ENCODE results near the gene COASY. TPM values are rescaled to one million over a fixed set of nuclear protein-coding genes. Genes with fewer than 3 reads are reported as not detected.
"Not testable (repeated sequence)": the region's sequence is repeated elsewhere in the genome, so short reads cannot be mapped to it uniquely, and the experiment has no call there.

COASY gene
- total RNA-seq, 1 donor from 2014 or later = 10.3 TPM

DNA sequence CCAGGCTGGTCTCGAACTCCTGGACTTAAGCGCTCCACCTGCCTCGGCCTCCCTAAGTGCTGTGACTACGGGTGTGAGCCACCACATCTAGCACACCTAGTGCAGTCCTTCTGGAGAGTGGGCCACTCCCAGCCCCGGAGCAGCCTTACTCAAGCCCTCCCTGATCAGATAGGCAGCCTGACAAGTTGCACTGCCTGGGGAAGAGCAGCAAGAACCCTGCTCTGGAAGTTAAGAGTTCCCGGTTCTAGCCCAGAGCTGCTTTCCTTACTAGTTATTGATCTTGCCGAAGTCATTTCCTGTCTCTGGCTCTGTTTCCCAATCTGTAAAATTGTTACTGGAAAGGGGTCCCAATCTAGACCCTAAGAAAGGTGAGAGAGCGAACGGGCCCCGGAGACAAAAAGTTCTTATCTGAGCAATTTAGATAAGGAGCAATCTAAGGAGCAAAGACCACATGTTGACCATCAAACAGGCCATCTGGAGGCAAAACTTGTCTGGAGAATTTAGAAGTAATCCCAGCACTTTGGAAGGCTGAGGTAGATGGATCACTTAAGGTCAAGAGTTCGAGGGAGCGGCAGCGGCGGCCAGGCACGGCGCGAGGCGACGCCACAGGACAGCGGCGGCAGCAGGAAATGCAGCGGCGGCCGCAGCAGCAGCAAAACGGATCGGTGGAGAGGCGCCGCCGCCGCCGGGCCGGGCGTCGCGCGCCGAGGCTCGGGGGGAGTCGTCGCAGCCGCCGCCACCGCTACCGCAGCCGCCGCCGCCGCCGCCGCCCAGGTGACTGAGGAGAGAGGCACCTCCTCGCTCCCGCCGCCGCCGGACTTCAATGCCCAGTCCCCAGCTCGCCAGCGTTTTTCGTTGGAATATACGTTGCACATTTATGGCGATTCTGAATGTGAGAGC, 30.2 kb upstream of the COASY start:
- peak; percentile 64 to 65 for DNase-seq (ENCODE audit: low read depth in 2 of 2)

DNA sequence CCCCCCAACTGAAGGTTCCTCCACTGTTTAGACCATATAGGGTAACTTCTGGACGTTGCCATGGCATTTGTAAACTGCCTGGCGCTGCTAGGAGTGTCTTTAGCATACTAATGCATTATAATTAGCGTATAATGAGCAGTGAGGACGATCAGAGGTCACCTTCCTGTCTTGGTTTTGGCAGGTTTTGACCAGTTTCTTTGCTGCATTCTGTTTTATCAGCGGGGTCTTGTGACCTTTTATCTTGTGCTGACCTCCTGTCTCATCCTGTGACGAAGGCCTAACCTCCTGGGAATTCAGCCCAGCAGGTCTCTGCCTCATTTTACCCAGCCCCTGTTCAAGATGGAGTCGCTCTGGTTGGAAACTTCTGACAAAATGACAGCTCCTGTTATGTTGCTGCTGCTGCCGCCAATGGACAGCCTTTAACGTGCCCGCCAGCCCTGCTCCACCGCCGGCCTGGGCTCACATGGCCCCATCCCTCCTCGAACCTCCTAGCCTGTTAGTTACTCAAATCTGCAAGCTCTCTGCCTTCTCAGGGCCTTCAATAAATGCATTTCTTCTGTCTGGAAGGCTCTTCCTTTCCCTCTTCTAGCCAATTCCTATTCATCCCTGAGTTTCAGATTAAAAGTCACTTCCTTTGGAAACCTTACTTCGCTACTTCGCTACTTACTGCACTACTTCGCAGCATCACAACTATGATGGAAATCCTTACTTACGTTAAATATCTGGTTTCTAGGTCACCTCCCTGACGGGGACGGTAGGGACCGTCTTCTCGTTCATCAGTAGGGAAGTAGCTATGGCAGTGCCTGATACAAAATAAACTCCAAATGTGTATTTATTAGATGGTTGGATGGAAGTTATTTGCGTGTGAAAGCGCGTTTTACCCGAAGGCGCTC, 26.5 kb upstream of the COASY start:
- DNase-seq (ENCODE audit: low read depth in 2 of 2) = no peak

DNA sequence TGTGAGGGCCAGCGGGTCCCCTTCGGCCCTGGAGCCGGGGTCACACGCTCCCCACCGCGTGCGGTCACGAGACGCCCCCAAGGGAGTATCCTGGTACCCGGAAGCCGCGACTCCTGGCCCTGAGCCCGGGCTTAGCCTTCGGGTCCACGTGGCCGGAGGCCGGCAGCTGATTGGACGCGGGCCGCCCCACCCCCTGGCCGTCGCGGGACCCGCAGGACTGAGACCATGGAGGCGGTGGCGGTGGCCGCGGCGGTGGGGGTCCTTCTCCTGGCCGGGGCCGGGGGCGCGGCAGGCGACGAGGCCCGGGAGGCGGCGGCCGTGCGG, 25.9 kb upstream of the COASY start, which contains the start of gene NAGLU:
NAGLU (plus strand) TSS at position 194 of the 324 bp plus-strand sequence; CDS start at position 226, 32 bp downstream.
- peak; percentile 89 to 92 for DNase-seq (ENCODE audit: low read depth in 2 of 2)

DNA sequence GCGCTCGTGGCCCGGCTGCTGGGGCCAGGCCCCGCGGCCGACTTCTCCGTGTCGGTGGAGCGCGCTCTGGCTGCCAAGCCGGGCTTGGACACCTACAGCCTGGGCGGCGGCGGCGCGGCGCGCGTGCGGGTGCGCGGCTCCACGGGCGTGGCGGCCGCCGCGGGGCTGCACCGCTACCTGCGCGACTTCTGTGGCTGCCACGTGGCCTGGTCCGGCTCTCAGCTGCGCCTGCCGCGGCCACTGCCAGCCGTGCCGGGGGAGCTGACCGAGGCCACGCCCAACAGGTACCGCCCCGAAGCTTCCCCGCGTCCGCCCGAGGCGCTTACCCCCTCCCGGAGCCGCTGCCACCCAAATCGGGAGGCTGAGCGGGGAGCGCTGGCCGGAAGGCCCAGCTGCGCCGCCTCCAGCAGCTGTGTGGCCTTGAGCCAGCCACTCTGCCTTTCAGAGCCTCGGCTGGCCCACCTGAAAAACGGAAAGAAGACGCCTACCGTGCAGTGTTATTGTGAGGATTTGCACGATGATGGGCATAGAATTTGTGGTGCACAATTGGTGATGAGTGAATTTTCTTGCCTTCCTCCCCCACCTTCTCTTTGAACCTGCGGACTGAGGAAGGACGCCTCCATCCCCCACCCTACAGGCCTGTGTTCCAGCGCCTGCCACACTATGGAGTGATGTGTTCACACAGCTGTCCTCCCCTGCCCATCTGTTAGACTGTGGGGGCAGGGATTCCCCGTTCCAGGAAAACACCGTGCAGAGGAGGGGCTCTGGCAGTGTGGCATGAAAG, 25.4 kb upstream of the COASY start:
- DNase-seq (ENCODE audit: low read depth in 2 of 2) = peak; percentile 71 to 72

DNA sequence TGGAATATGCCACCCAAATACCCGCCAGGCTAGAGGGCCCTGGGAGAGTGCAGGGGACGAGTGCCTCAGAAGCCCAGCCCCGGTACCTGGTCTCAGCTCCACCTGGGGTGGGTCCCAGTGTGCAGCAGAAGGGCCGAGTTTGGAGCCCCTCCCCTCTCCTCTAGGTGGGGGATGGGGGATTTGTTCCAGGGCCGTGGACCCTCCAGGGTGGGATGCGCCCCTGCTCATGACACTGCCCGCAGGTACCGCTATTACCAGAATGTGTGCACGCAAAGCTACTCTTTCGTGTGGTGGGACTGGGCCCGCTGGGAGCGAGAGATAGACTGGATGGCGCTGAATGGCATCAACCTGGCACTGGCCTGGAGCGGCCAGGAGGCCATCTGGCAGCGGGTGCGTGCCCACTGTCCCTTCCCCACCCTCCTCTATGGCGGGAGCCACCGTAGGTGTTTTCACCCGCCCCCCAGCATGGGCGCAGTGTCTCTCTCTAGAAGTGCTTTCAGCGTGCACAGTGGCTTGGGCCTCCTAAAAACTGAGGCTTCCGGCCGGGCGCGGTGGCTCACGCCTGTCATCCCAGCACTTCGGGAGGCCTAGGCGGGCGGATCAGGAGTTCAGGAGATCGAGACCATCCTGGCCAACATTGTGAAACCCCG, 24.7 kb upstream of the COASY start:
- DNase-seq (ENCODE audit: low read depth in 2 of 2) = no peak

DNA sequence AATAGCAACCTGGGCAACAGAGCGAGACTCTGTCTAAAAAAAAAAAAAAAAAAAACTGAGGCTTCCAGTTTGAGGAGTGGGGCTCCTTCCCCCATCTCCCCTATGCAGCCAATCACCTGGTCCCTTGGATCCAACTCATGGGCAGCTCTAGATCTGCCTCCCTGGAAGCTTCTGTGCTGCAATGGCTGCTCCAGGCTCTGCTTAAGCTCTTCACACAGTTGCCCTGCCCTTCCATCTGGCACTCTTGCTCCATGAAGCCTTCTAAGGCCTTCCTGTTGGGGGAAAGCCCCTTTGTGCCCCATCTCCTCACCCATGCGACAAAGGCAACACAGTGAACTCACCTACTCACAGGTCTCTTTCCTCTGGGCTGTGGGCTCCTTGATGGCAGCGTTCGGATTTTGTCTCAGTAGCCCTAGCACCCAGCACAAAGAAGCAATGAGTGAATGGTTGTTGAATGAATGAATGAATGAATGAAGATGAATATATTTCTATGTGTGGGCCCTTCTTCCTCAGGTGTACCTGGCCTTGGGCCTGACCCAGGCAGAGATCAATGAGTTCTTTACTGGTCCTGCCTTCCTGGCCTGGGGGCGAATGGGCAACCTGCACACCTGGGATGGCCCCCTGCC, 24.0 kb upstream of the COASY start:
- no peak for DNase-seq (ENCODE audit: low read depth in 2 of 2)

DNA sequence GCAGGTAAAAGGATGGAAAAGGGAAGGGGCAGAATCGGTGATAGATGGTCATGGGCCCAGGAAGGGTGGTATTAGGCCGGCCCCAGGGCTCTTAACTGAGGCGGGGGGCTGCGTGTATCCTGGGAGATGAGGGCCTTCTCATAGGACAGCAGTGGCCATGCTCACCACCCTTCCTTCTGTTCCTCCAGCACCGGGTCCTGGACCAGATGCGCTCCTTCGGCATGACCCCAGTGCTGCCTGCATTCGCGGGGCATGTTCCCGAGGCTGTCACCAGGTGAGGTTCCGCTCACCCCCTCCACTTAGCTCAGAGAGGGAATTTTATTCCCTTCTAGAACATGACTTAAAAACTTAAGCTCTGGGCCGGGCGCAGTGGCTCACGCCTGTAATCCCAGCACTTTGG, 23.5 kb upstream of the COASY start:
- DNase-seq (ENCODE audit: low read depth in 2 of 2) = no peak

DNA sequence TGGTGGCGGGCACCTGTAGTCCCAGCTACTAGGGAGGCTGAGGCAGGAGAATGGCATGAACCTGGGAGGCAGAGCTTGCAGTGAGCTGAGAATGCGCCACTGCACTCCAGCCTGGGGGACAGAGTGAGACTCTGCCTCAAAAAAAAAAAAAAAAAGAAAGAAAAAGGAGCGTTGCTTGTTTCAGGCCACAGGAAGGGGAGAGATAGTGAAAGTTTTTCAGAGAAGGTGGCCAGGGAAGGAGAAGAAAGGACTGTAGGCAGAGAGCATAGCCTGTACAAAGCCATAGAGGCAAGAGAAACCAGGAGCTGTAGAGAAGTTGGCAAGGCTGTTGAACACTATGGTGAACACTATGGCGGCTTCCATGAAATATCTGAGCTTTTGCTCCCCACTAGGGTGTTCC, 21.4 kb upstream of the COASY start:
- DNase-seq (ENCODE audit: low read depth in 2 of 2) = not testable (repeated sequence)

DNA sequence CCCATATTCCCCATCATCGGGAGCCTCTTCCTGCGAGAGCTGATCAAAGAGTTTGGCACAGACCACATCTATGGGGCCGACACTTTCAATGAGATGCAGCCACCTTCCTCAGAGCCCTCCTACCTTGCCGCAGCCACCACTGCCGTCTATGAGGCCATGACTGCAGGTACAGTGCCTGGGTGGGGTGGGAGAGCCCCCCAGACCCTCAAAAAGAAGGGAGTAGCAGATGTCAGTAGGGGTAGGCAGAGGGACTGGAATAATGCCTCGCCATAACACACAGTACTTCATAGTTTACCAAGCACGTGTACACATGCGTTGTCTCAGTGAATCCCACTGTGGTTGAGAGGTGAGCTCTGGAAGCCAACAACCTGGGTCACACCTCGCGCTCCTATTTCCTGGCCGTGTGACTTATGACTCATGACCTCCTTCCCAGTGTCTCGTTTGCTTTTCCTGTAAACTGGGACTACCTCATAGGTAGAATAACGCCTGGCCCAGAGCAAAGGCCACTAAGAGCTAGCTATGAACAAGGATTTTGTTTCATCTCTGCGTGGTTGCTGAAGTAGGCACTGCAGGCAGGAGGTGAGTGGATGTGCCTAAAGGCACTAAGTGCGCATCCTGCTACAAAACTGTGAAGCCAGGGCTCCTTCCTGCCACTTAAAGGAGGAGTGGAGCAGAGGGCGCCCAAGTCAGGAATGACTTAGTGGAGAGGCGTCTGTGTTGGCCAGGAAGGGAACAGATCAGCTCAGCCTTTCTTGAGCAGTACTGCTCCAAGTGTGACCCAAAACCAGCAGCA, 20.7 kb upstream of the COASY start:
- peak; percentile 33 to 41 for DNase-seq (ENCODE audit: low read depth in 2 of 2)

DNA sequence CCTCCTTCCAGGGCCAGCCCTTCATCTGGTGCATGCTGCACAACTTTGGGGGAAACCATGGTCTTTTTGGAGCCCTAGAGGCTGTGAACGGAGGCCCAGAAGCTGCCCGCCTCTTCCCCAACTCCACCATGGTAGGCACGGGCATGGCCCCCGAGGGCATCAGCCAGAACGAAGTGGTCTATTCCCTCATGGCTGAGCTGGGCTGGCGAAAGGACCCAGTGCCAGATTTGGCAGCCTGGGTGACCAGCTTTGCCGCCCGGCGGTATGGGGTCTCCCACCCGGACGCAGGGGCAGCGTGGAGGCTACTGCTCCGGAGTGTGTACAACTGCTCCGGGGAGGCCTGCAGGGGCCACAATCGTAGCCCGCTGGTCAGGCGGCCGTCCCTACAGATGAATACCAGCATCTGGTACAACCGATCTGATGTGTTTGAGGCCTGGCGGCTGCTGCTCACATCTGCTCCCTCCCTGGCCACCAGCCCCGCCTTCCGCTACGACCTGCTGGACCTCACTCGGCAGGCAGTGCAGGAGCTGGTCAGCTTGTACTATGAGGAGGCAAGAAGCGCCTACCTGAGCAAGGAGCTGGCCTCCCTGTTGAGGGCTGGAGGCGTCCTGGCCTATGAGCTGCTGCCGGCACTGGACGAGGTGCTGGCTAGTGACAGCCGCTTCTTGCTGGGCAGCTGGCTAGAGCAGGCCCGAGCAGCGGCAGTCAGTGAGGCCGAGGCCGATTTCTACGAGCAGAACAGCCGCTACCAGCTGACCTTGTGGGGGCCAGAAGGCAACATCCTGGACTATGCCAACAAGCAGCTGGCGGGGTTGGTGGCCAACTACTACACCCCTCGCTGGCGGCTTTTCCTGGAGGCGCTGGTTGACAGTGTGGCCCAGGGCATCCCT, 18.5 kb upstream of the COASY start:
- DNase-seq (ENCODE audit: low read depth in 2 of 2) = no peak

DNA sequence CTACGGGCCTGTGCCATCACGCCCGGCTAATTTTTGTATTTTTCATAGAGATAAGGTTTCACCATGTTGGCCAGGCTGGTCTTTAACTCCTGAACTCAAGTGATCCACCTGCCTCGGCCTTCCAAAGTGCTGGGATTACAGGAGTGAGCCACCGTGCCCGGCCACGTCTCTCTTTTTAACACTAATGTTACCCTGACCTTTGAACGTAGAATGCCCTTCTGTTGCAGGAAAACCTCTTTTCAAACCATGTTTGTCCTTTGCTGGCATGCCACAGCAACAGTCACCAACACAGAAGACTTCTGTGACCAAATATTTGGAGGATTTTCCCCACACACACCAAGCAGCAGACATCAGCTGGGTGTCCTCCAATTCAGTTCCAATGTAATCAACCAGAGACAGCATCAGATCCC, 17.1 kb upstream of the COASY start:
- no peak for DNase-seq (ENCODE audit: low read depth in 2 of 2)

DNA sequence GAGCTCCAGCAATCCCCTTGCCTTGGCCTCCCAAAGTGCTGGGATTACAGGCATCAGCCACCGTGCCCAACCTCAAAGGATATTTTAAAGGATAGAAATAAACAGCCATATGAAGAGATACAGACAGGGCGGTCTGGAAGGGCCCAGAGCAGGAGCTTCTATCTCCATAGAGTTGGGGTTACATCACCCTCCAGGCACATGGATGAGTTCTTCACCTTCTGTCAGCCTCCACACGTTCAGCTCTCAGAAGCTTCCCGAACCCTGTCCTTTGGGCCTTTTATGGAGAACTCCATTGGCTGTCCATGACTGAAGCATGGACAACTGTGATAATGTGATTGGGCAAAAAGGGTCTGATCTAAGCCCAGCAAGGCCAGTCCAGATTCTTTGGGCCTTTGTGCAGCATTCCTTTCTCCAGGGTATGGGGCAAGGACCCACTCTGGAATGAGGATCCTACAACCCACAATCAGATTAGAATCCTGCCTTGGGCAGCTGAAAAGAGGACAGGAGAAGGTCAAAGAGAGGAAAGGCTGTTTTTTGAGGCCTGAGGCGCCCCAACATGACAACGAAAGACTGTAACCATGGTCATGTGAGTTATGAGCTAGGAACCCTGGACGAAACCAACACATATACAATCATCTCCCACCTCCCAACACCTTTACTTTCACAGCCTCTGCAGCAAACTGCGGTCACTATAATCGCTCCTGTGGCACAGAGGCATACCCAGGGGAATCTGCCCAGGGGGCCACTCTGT, 16.0 kb upstream of the COASY start:
- DNase-seq (ENCODE audit: low read depth in 2 of 2) = not testable (repeated sequence)

DNA sequence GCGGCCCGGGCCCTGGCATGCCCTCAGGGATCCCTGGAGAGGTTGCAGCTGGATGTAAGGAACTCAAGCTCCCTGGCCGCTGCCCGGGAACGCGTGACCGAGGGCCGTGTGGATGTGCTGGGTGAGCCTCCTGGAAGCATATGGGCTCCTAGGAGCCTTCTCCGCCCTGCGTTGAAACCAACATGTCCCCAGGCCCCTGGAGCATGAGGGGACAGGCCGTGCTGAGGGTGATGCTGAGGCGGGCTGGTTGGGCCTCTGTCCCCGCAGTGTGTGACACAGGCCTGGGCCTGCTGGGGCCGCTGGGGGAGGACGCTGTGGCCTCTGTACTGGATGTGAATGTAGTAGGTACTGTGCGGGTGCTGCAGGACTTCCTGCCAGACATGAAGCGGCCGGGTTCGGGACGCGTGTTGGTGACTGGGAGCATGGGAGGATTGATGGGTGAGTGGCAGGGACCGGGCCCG, 14.9 kb upstream of the COASY start:
- no peak for DNase-seq (ENCODE audit: low read depth in 2 of 2)

DNA sequence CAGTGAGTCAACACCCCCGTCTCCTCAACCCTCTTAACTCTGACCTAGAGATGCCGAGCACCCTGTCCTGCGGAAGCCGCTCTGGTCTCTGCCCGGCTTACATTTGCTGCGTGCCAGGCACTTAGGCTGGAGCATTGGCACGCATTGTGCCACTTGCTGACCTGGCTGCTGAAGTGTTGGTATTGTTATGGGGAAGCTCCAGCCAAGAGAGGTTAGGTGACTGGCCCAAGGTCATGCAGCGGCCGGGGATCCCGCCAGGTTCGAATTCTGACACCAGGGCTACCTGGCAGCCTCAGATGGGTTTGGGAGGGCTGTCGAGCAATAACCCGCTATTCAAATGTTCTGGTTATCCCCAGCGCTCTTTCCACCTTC, 14.3 kb upstream of the COASY start:
- DNase-seq (ENCODE audit: low read depth in 2 of 2) = no peak

DNA sequence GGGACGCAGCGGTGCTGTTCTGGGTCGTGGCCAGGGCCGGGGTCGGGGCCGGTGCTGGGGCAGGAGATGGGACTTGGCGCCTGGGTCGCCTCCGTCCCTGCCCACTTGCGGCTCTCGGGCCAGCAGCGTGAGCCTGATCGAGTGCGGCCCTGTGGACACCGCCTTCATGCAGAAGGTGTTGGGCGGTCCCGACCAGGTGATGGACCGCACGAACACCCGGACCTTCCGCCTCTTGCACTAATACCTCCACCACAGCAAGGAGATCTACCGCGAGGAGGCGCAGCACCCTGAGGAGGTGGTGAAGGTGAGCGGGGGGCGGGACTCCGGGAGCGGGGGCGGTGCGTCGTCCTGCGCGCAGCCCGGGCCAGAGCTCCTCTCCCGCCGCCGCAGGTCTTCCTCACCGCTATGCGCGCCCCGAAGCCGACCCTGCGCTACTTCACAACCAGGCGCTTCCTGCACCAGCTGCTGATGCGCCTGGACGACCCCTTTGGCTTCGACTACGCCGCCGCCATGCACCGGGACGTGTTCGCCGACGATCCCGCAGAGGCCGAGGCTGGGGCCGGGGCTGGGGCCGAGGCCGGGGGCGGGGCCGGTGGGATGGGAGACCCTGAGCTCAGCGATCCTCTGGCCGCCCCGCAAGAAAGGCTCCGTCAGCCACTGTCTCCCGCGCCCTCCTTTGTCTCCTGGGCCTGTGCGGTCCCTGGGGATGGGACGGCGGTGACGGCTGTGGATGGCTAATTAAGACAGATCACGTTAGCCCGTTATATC, 13.7 kb upstream of the COASY start:
- peak; percentile 33 to 49 for DNase-seq (ENCODE audit: low read depth in 2 of 2)

DNA sequence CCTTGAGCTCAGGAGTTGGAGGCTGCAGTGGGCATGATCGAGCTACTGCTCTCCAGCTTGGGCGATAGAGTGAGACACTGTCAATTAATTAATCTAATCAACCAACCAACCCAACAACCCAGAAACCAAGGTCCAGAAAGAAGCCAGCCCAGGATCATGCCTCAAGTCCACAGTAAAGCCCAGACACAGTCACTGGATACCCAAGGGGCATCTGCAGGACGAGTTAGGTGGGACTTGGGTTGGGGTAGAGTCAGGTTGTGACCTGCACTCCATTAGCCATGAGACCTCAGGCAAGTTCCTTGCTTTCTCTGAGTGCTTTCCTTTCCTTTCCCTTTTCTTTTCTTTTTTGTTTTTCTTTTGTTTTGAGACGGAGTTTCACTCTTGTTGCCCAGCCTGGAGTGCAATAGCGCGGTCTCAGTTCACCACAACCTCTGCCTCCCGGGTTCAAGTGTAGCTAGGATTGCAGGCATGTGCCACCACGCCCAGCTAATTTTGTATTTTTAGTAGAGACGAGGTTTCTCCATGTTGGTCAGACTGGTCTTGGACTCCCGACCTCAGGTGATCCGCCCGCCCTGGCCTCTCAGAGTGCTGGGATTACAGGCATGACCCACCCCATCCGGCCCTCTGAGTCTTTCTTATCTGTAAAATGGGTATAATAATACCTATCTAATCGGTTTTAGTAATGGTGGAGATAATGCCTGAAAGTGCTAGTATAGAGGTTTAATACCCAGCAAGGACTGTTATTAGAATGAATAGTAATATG, 12.8 kb upstream of the COASY start:
- no peak for DNase-seq (ENCODE audit: low read depth in 2 of 2)

Data from lung microvascular endothelial cell (primary cell).